Neural cell (in vitro differentiated cells): ENCODE data around the gene CREB3L2. TPM values are rescaled to one million over a fixed set of nuclear protein-coding genes. Genes with fewer than 3 reads are reported as not detected.

Experiments
- H2AFZ ChIP-seq: fragments of 200-600, 300-800 bp; sonication (generic), shearing (Covaris generic); 2 replicates; pipeline ENCODE4 v1.6.0; 2014; ENCODE audit warnings: low read depth, mild to moderate bottlenecking, antibody characterized with exemption, low read length, moderate library complexity
- H3F3A ChIP-seq: fragments of 200-600 bp; shearing (Covaris generic); 2 replicates; pipeline ENCODE4 v1.6.1; 2016; ENCODE audit warnings: mild to moderate bottlenecking, moderate library complexity, mixed read lengths, antibody characterized with exemption, low read length; ENCODE audit not compliant: insufficient read depth, poor library complexity, severe bottlenecking
- H3K27ac ChIP-seq: fragments of 200-600, 300-800 bp; sonication (generic), shearing (Covaris generic); 2 replicates; pipeline ENCODE4 v1.5.1; 2014; ENCODE audit warnings: mild to moderate bottlenecking, low read length, moderate library complexity
- H3K27me3 ChIP-seq: fragments of 300-800, 200-600 bp; sonication (generic), shearing (Covaris generic); 2 replicates; pipeline ENCODE4 v1.6.0; 2014; ENCODE audit warnings: mild to moderate bottlenecking, low read depth, low read length, moderate library complexity; ENCODE audit not compliant: insufficient read depth
- H3K36me3 ChIP-seq: fragments of 300-800, 200-600 bp; sonication (generic), shearing (Covaris generic); 2 replicates; pipeline ENCODE4 v1.5.1; 2014; ENCODE audit warnings: mild to moderate bottlenecking, antibody characterized with exemption, low read length, moderate library complexity; ENCODE audit not compliant: insufficient read depth
- H3K4me2 ChIP-seq: fragments of 300-800, 200-600 bp; sonication (generic), shearing (Covaris generic); 2 replicates; pipeline ENCODE4 v1.6.0; 2014; ENCODE audit warnings: mild to moderate bottlenecking, low read length
- H3K4me3 ChIP-seq: fragments of 300-800, 200-600 bp; sonication (generic), shearing (Covaris generic); 2 replicates; pipeline ENCODE4 v1.5.1; 2014; ENCODE audit warnings: mild to moderate bottlenecking, low read length, moderate library complexity
- H3K79me2 ChIP-seq: fragments of 200-600 bp; shearing (Covaris generic); replicated peaks from 2 replicates; pipeline ENCODE4 v1.6.0; 2014; ENCODE audit warnings: mild to moderate bottlenecking, low read length, moderate library complexity; ENCODE audit not compliant: insufficient read depth
- H3K9ac ChIP-seq: fragments of 300-800, 200-600 bp; sonication (generic), shearing (Covaris generic); 2 replicates; pipeline ENCODE4 v1.6.1; 2016; ENCODE audit warnings: mild to moderate bottlenecking, low read length, mixed read lengths
- H3K9me2 ChIP-seq: fragments of 200-600 bp; shearing (Covaris generic); 2 replicates; pipeline ENCODE4 v1.6.1; 2016; ENCODE audit warnings: mild to moderate bottlenecking, low read length, mixed read lengths; ENCODE audit not compliant: insufficient read depth
- H3K9me3 ChIP-seq: fragments of 200-600, 300-800 bp; sonication (generic), shearing (Covaris generic); 2 replicates; pipeline ENCODE4 v1.6.1; 2016; ENCODE audit warnings: mild to moderate bottlenecking, mixed run types, low read length, moderate library complexity, mixed read lengths
- H4K20me1 ChIP-seq: fragments of 200-600 bp; shearing (Covaris generic); 2 replicates; pipeline ENCODE4 v1.6.1; 2016; ENCODE audit warnings: mild to moderate bottlenecking, mixed run types; ENCODE audit not compliant: insufficient read depth
- EP300 ChIP-seq: fragments of 450-650 bp; conservative IDR thresholded peaks from 2 replicates; pipeline ENCODE4 v1.6.1; 2014; ENCODE audit warnings: antibody characterized with exemption, mild to moderate bottlenecking, moderate library complexity; ENCODE audit not compliant: poor library complexity, severe bottlenecking
- EZH2 ChIP-seq: fragments of 200-600, 300-800 bp; shearing (Covaris generic), sonication (generic); IDR thresholded peaks from 2 replicates; pipeline ENCODE4 v1.6.1; 2014; ENCODE audit warnings: antibody characterized with exemption, low read length, borderline replicate concordance, mild to moderate bottlenecking; ENCODE audit not compliant: insufficient read depth, poor library complexity, severe bottlenecking
- MXI1 ChIP-seq: fragments of 450-650 bp; conservative IDR thresholded peaks from 2 replicates; pipeline ENCODE4 v1.6.1; 2014; ENCODE audit warnings: antibody characterized with exemption, mild to moderate bottlenecking; ENCODE audit not compliant: poor library complexity, severe bottlenecking
- POLR2AphosphoS5 ChIP-seq: IDR thresholded peaks from 2 replicates; pipeline ENCODE4 v1.6.1; 2012
- RAD21 ChIP-seq: fragments of 450-650 bp; conservative IDR thresholded peaks from 2 replicates; pipeline ENCODE4 v1.6.1; 2014; ENCODE audit warnings: antibody characterized with exemption, mild to moderate bottlenecking, moderate library complexity
- REST ChIP-seq: IDR thresholded peaks from 2 replicates; pipeline ENCODE4 v1.6.1; 2012; ENCODE audit warnings: borderline replicate concordance
- SMC3 ChIP-seq: fragments of 450-650 bp; conservative IDR thresholded peaks from 2 replicates; pipeline ENCODE4 v1.6.1; 2014; ENCODE audit warnings: antibody characterized with exemption, mild to moderate bottlenecking, moderate library complexity; ENCODE audit not compliant: poor library complexity
- TAF1 ChIP-seq: IDR thresholded peaks from 2 replicates; pipeline ENCODE4 v1.6.1; 2012; ENCODE audit warnings: low read depth
- polyA plus RNA-seq: library from polyadenylated mRNA; depleted of rRNA; stranded (reverse); fragments of >200 nt; gene quantifications from 2 replicates; pipeline ENCODE4 v1.2.3, GENCODE V29; 2014
- TF ChIP-seq, protein P1 (sequence below): fragments of 450-650 bp; IDR thresholded peaks from 2 replicates; pipeline ENCODE4 v1.5.1; 2014; ENCODE audit warnings: antibody characterized with exemption, mild to moderate bottlenecking, moderate library complexity; ENCODE audit not compliant: poor library complexity, severe bottlenecking

Gene CREB3L2
- polyA plus RNA-seq, 1 donor from 2014 or later, result 1.5 TPM

DNA sequence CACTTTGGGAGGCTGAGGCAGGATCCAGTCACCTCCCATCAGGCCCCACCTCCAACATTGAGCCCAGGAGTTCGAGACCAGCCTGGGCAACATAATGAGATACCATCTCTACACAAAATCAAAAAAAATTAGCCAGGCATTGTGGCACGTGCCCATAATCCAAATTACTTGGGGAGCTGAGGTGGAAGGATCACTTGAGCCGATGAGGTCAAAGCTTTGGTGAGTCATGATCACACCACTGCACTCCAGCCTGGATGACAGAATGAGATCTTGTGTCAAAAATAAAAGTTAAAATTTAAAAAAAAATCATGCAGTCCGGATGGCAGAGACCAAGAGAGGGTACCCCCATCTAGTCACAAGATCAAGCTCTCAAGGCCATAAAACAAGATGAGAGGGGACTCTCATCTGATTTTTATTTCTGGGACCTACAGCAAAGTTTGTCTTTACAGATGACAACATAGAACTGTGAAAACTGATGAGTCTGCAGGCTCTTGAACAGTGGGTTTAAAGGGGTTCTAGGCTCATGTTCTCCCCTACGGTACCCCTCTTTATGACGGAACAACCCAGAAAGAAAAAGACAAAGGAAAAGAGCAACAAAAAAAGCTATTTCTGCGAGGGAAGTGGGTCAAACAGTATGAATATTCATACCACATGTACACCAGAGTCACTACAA, 28.9 kb upstream of the CREB3L2 start:
- H4K20me1 ChIP-seq, result no peaks in the 10 kb centered on the region
- H2AFZ ChIP-seq, result no peak overlapping the region
- no peak for TF ChIP-seq EP300
- no peak for TF ChIP-seq POLR2AphosphoS5
- no peak for TF ChIP-seq REST
- no peak for TF ChIP-seq SMC3
- TF ChIP-seq RAD21, result no peak
- TF ChIP-seq, protein P1, sequence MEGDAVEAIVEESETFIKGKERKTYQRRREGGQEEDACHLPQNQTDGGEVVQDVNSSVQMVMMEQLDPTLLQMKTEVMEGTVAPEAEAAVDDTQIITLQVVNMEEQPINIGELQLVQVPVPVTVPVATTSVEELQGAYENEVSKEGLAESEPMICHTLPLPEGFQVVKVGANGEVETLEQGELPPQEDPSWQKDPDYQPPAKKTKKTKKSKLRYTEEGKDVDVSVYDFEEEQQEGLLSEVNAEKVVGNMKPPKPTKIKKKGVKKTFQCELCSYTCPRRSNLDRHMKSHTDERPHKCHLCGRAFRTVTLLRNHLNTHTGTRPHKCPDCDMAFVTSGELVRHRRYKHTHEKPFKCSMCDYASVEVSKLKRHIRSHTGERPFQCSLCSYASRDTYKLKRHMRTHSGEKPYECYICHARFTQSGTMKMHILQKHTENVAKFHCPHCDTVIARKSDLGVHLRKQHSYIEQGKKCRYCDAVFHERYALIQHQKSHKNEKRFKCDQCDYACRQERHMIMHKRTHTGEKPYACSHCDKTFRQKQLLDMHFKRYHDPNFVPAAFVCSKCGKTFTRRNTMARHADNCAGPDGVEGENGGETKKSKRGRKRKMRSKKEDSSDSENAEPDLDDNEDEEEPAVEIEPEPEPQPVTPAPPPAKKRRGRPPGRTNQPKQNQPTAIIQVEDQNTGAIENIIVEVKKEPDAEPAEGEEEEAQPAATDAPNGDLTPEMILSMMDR, result no peak
- TF ChIP-seq TAF1, result no peak
- TF ChIP-seq EZH2, result no peak
- H3K27ac ChIP-seq, result no peak overlapping the region
- H3K4me3 ChIP-seq, result no peak overlapping the region
- H3F3A ChIP-seq, result no peaks in the 10 kb centered on the region
- H3K4me2 ChIP-seq, result no peak overlapping the region
- no peaks in the 10 kb centered on the region for H3K36me3 ChIP-seq
- H3K9ac ChIP-seq, result no peak overlapping the region
- no peaks in the 10 kb centered on the region for H3K79me2 ChIP-seq
- no peaks in the 10 kb centered on the region for H3K9me2 ChIP-seq
- no peaks in the 10 kb centered on the region for H3K9me3 ChIP-seq
- no peaks in the 10 kb centered on the region for H3K27me3 ChIP-seq

- Histone ChIP-seq H3K9ac (no peak overlapping the region), H3K9me2 (no peaks in the 10 kb centered on the region), H3K4me3 (no peak overlapping the region), H3F3A (no peaks in the 10 kb centered on the region), H3K27me3 (no peaks in the 10 kb centered on the region), H2AFZ (no peak overlapping the region), H3K27ac (no peak overlapping the region), H3K79me2 (no peaks in the 10 kb centered on the region), H3K9me3 (no peaks in the 10 kb centered on the region), H4K20me1 (no peaks in the 10 kb centered on the region), H3K4me2 (no peak overlapping the region), H3K36me3 (no peaks in the 10 kb centered on the region)
- TF ChIP-seq, protein P1, result no peak
- TF ChIP-seq MXI1 (no peak), POLR2AphosphoS5 (no peak), EP300 (no peak), REST (no peak), EZH2 (no peak), RAD21 (no peak), TAF1 (no peak), SMC3 (no peak)
Observed at GRCh38 chr7:138029941-138030340, 28.1 kb upstream of the CREB3L2 start.
